MM.1S (cell line): ENCODE measurements around the gene L3MBTL4.

Experiments
- DNase-seq: peaks from one replicate; pipeline ENCODE4 v3.0.0-alpha.2; 2015
- H2AFZ ChIP-seq: fragments of 300-600 bp; sonication (generic); 2 replicates; pipeline ENCODE4 v1.6.0; 2016; ENCODE audit warnings: antibody characterized with exemption, low read length
- H3F3A ChIP-seq: fragments of 300-600 bp; sonication (generic); 2 replicates; pipeline ENCODE4 v1.6.1; 2016; ENCODE audit warnings: mild to moderate bottlenecking, antibody characterized with exemption, low read length, moderate library complexity, mixed read lengths; ENCODE audit not compliant: insufficient read depth
- H3K27ac ChIP-seq: fragments of 300-600 bp; sonication (generic); 2 replicates; pipeline ENCODE4 v1.5.1; 2016; ENCODE audit warnings: mild to moderate bottlenecking, low read length
- H3K27me3 ChIP-seq: fragments of 300-600 bp; sonication (generic); replicated peaks from 2 replicates; pipeline ENCODE4 v1.6.0; 2016; ENCODE audit warnings: low read length; ENCODE audit not compliant: insufficient read depth
- H3K36me3 ChIP-seq: fragments of 300-600 bp; sonication (generic); replicated peaks from 2 replicates; pipeline ENCODE4 v1.6.1; 2016; ENCODE audit warnings: mild to moderate bottlenecking, low read length, mixed read lengths; ENCODE audit not compliant: insufficient read depth
- H3K4me1 ChIP-seq: fragments of 300-600 bp; sonication (generic); 2 replicates; pipeline ENCODE4 v1.6.1; 2016; ENCODE audit warnings: low read length, mixed read lengths
- H3K4me2 ChIP-seq: fragments of 300-600 bp; sonication (generic); 2 replicates; pipeline ENCODE4 v1.6.0; 2016; ENCODE audit warnings: low read depth, low read length
- H3K4me3 ChIP-seq: fragments of 300-600 bp; sonication (generic); 2 replicates; pipeline ENCODE4 v1.5.1; 2016; ENCODE audit warnings: low read length, mixed read lengths
- H3K79me2 ChIP-seq: fragments of 300-600 bp; sonication (generic); 2 replicates; pipeline ENCODE4 v1.6.1; 2016; ENCODE audit warnings: mixed run types, low read length, mixed read lengths
- H3K9ac ChIP-seq: fragments of 300-600 bp; sonication (generic); 2 replicates; pipeline ENCODE4 v1.6.1; 2016; ENCODE audit warnings: low read length, mixed read lengths
- H3K9me2 ChIP-seq: fragments of 300-600 bp; sonication (generic); replicated peaks from 2 replicates; pipeline ENCODE4 v1.6.1; 2016; ENCODE audit warnings: mild to moderate bottlenecking, low read length, mixed read lengths; ENCODE audit not compliant: insufficient read depth
- H3K9me3 ChIP-seq: fragments of 300-600 bp; sonication (generic); replicated peaks from 2 replicates; pipeline ENCODE4 v1.6.1; 2016; ENCODE audit warnings: mild to moderate bottlenecking, low read length, mixed read lengths; ENCODE audit not compliant: insufficient read depth
- H4K20me1 ChIP-seq: fragments of 300-600 bp; sonication (generic); 2 replicates; pipeline ENCODE4 v1.6.1; 2016; ENCODE audit warnings: mild to moderate bottlenecking, low read length, moderate library complexity, mixed read lengths; ENCODE audit not compliant: insufficient read depth
- CTCF ChIP-seq: fragments of 300-600 bp; sonication (generic); IDR thresholded peaks from 2 replicates; pipeline ENCODE4 v1.5.1; 2016; ENCODE audit warnings: antibody characterized with exemption, low read length, mixed read lengths
- EZH2 ChIP-seq: fragments of 300-600 bp; sonication (generic); optimal IDR thresholded peaks from 2 replicates; pipeline ENCODE3; 2017; ENCODE audit warnings: low read depth, mild to moderate bottlenecking, antibody characterized with exemption, low read length, mixed read lengths
- EZH2phosphoT487 ChIP-seq: fragments of 300-600 bp; sonication (generic); IDR thresholded peaks from 2 replicates; pipeline ENCODE4 v1.6.1; 2018; ENCODE audit warnings: antibody characterized with exemption, low read length

L3MBTL4 gene

GRCh38 chr18:6210349-6211173, 204.2 kb downstream of the L3MBTL4 start:
- no peaks in the 10 kb centered on the region for H3K27me3 ChIP-seq
- TF ChIP-seq EZH2phosphoT487 = no peak
- TF ChIP-seq CTCF = no peak
- TF ChIP-seq EZH2 = no peak
- H3K27ac ChIP-seq = no peak overlapping the region
- no peak overlapping the region for H3K4me3 ChIP-seq
- H3K9ac ChIP-seq = no peak overlapping the region
- H2AFZ ChIP-seq = no peak overlapping the region
- H3K9me3 ChIP-seq = no peaks in the 10 kb centered on the region
- H3K9me2 ChIP-seq = no peaks in the 10 kb centered on the region
- no peaks in the 10 kb centered on the region for H3K79me2 ChIP-seq
- no peaks in the 10 kb centered on the region for H3K36me3 ChIP-seq
- no peaks in the 10 kb centered on the region for H4K20me1 ChIP-seq
- no peak for DNase-seq
- H3K4me2 ChIP-seq = no peak overlapping the region
- H3K4me1 ChIP-seq = no peaks in the 10 kb centered on the region
- H3F3A ChIP-seq = no peaks in the 10 kb centered on the region

- TF ChIP-seq EZH2 (no peak), CTCF (no peak)
- Histone ChIP-seq H3K27ac (no peak overlapping the region), H3K36me3 (no peaks in the 10 kb centered on the region), H3K4me3 (no peak overlapping the region), H4K20me1 (no peaks in the 10 kb centered on the region), H3K9ac (no peak overlapping the region), H2AFZ (no peak overlapping the region), H3K9me2 (no peaks in the 10 kb centered on the region), H3K9me3 (no peaks in the 10 kb centered on the region), H3K4me1 (no peaks in the 10 kb centered on the region), H3F3A (no peaks in the 10 kb centered on the region), H3K4me2 (no peak overlapping the region), H3K79me2 (no peaks in the 10 kb centered on the region), H3K27me3 (no peaks in the 10 kb centered on the region)
- no peak for DNase-seq
These were observed 206.8 kb downstream of the L3MBTL4 start for GRCh38 chr18:6207941-6208340.

- Histone ChIP-seq H3K4me3 (no peak overlapping the region), H2AFZ (no peak overlapping the region), H3K27me3 (no peaks in the 10 kb centered on the region), H3K79me2 (no peaks in the 10 kb centered on the region), H3K4me1 (no peaks in the 10 kb centered on the region), H3K27ac (no peak overlapping the region), H3K4me2 (no peak overlapping the region), H3K9me3 (no peaks in the 10 kb centered on the region), H3K9me2 (no peaks in the 10 kb centered on the region), H4K20me1 (no peaks in the 10 kb centered on the region), H3K36me3 (no peaks in the 10 kb centered on the region), H3K9ac (no peak overlapping the region), H3F3A (no peaks in the 10 kb centered on the region)
- TF ChIP-seq EZH2 = no peak
- no peak for TF ChIP-seq CTCF
- no peak for TF ChIP-seq EZH2phosphoT487
- DNase-seq = no peak
These were observed 207.6 kb downstream of the L3MBTL4 start for GRCh38 chr18:6207116-6207515.
